ENCODE results near the gene TTC38. TPM values are rescaled to one million over a fixed set of nuclear protein-coding genes. Genes with fewer than 3 reads are reported as not detected.
A peak's percentile ranks its signal among the peaks of the same experiment; 100 is the strongest.

TTC38 gene
- total and polyA plus RNA-seq, 7 donors: 9.9 to 19.5 (median 13.4) TPM

DNA sequence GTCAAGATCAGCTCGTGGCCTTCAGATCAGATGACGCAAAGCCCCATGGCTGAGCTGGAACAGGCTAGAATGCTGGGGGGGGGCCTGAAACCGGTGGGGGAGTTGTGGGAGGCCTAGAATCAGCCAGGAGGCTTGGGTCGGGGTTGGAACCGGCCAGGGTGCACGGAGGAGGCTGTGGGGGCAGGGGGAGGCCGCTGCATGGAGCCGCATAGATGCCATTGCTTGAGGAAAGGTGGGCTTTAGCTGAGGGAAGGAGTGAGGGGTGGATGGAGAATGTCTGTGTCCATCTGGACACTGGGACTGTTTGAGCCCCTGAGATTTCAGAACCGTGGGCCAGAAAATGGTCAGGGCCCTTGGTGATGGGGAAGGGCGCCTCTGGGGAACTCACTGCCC, 42.9 kb upstream of the TTC38 start:
- Histone ChIP-seq H3K4me1 (no peaks in the 10 kb centered on the region), H3K9me3 (no peaks in the 10 kb centered on the region), H3K27ac (no peak overlapping the region), H3K27me3 (ENCODE audit: insufficient read depth in 3 of 3, low read length in 2 of 3) (no peaks in the 10 kb centered on the region), H3K36me3 (ENCODE audit: insufficient read depth in 1 of 2, low read depth in 1 of 2) (peaks cover 7 to 41% of the 10 kb centered on the region in 2 donors), H3K4me3 (no peak overlapping the region)
- ATAC-seq: no peak
- intact Hi-C loops (cut with DNase I): no loop called here
- no peak for DNase-seq
- 72 to 78% (median 76%) methylated on average over 10 of the region's 10 CpGs for WGBS, 3 donors
- TF ChIP-seq, protein P1, sequence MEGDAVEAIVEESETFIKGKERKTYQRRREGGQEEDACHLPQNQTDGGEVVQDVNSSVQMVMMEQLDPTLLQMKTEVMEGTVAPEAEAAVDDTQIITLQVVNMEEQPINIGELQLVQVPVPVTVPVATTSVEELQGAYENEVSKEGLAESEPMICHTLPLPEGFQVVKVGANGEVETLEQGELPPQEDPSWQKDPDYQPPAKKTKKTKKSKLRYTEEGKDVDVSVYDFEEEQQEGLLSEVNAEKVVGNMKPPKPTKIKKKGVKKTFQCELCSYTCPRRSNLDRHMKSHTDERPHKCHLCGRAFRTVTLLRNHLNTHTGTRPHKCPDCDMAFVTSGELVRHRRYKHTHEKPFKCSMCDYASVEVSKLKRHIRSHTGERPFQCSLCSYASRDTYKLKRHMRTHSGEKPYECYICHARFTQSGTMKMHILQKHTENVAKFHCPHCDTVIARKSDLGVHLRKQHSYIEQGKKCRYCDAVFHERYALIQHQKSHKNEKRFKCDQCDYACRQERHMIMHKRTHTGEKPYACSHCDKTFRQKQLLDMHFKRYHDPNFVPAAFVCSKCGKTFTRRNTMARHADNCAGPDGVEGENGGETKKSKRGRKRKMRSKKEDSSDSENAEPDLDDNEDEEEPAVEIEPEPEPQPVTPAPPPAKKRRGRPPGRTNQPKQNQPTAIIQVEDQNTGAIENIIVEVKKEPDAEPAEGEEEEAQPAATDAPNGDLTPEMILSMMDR (IDR thresholded peaks at IDR 0.05): no peak

- ATAC-seq (peak in 2 of 4 donors; percentile 16 to 28), DNase-seq (no peak)
Measured at GRCh38 chr22:46225631-46226030, 42.2 kb upstream of the TTC38 start.

DNA sequence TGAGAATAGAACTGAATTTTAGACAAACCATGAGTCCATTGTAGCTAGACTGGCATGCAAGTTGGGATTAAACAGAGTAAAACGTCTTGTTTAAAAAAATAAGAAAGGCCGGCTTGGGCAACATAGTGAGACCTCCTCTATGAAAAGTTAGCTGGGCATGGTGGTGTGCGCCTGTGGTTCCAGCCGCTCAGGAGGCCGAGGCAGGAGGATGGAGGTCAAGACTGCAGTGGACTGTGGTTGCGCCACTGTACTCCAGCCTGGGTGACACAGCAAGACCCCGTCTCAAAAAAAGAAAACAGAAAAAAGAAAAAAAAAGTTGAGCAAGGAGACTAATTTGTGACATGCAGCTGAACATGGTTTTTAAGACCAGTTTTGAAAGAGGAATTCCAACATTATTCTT, 41.2 kb upstream of the TTC38 start:
- Histone ChIP-seq H3K27ac (no peak overlapping the region), H3K9me3 (no peaks in the 10 kb centered on the region), H3K4me3 (no peak overlapping the region), H3K36me3 (ENCODE audit: insufficient read depth in 1 of 2, low read depth in 1 of 2) (peaks cover 6 to 24% of the 10 kb centered on the region in 2 donors), H3K4me1 (peaks cover 3% of the 10 kb centered on the region), H3K27me3 (ENCODE audit: insufficient read depth in 3 of 3, low read length in 2 of 3) (no peaks in the 10 kb centered on the region)
- no peak for DNase-seq
- TF ChIP-seq, protein P1 (IDR thresholded peaks at IDR 0.05): no peak
- no peak for ATAC-seq
- intact Hi-C loops (cut with DNase I): no loop called here
- WGBS, 3 donors: 88 to 94% (median 93%) methylated on average over 7 of the region's 7 CpGs

More at GRCh38 chr22:46225631-46226030, 42.2 kb upstream of the TTC38 start:
- H3K4me3 ChIP-seq: no peak overlapping the region
- TF ChIP-seq, protein P1 (IDR thresholded peaks at IDR 0.05): no peak
- H3K9me3 ChIP-seq: no peaks in the 10 kb centered on the region
- WGBS, 3 donors: 77 to 95% (median 94%) methylated on average over 7 of the region's 7 CpGs
- H3K27ac ChIP-seq: no peak overlapping the region
- intact Hi-C loops (cut with DNase I): no loop called here
- peaks cover 6 to 33% of the 10 kb centered on the region in 2 donors for H3K36me3 ChIP-seq (ENCODE audit: insufficient read depth in 1 of 2, low read depth in 1 of 2)
- H3K4me1 ChIP-seq: peaks cover 3% of the 10 kb centered on the region
- H3K27me3 ChIP-seq (ENCODE audit: insufficient read depth in 3 of 3, low read length in 2 of 3): no peaks in the 10 kb centered on the region

- DNase-seq: no peak
- Histone ChIP-seq H3K4me3 (no peak overlapping the region), H3K4me1 (peaks cover 11% of the 10 kb centered on the region), H3K9me3 (no peaks in the 10 kb centered on the region), H3K27me3 (ENCODE audit: insufficient read depth in 3 of 3, low read length in 2 of 3) (no peaks in the 10 kb centered on the region), H3K36me3 (ENCODE audit: insufficient read depth in 1 of 2, low read depth in 1 of 2) (peaks cover 0 to 10% of the 10 kb centered on the region in 2 donors), H3K27ac (no peak overlapping the region)
- TF ChIP-seq, protein P1 (IDR thresholded peaks at IDR 0.05): no peak
- no peak for ATAC-seq
- intact Hi-C loops (cut with DNase I): no loop called here
- WGBS, 3 donors: 95 to 99% (median 98%) methylated on average over 8 of the region's 8 CpGs
Measured at GRCh38 chr22:46229701-46230100, 38.1 kb upstream of the TTC38 start.

GRCh38 chr22:46230262-46230901, 37.4 kb upstream of the TTC38 start:
- ATAC-seq (no peak), DNase-seq (no peak)
- H3K4me1 ChIP-seq: peaks cover 11% of the 10 kb centered on the region
- no peaks in the 10 kb centered on the region for H3K27me3 ChIP-seq (ENCODE audit: insufficient read depth in 3 of 3, low read length in 2 of 3)
- no peak overlapping the region for H3K4me3 ChIP-seq
- H3K9me3 ChIP-seq: no peaks in the 10 kb centered on the region
- intact Hi-C loops (cut with DNase I): no loop called here
- H3K27ac ChIP-seq: no peak overlapping the region
- H3K36me3 ChIP-seq (ENCODE audit: insufficient read depth in 1 of 2, low read depth in 1 of 2): peaks cover 0 to 17% of the 10 kb centered on the region in 2 donors
- TF ChIP-seq, protein P1 (IDR thresholded peaks at IDR 0.05): no peak
- 64 to 67% (median 66%) methylated on average over 13 of the region's 13 CpGs for WGBS, 3 donors
